Cerebellar cortex (tissue), 1 donor: ENCODE measurements around the gene RNF175.

Experiments used
- DNase-seq: peaks from one replicate; pipeline ENCODE4 v3.0.0-alpha.2; 2015; ENCODE audit warnings: low spot score

The RNF175 gene

DNA sequence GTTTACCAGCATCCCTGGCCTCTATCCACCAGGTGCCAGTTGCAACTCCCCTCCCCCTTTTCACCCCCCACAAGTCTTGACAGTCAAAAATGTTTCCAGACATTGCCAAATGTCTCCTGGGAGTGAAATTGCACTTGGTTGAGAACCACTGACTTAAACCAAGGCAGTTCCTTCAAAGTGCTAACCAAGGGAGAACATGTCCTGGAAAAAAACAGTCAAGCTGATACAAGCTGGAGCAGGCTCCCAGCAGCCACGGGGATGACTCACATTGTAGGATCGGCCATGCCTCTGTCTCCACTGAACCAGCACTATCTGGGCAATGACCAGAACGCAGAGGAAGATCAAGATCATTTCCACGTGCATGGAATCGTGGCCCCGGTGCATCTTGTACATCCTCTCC is 11.4 kb downstream of the RNF175 start:
- DNase-seq, result no peak

DNA sequence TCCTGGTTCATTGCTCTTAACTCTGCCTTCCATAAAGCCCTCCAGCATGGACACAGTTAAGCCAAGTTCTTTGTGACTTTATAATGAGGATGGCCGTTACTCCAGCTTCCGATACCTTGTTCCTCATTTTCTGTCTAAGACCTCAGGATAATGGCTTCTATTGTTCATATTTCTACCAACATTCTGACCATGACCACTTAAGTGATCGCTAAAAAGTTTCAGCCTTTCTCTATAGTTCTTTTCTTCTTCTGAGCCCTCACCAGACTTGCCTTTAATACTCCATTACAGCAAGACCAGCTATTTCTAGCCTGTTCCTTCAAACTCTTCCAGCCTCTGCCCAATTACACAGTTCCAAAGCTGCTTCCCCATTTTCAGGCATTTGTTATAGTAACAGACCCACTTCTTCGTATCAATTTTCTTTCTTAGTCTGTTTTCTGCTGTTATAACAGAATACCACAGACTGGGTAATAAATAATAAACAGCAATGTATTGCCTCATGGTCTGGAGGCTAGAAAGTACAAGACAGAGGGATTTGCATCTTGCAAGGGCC is 12.3 kb downstream of the RNF175 start:
- no peak for DNase-seq

- no peak for DNase-seq
Measured at GRCh38 chr4:153745651-153746050, 14.2 kb downstream of the RNF175 start.

DNA sequence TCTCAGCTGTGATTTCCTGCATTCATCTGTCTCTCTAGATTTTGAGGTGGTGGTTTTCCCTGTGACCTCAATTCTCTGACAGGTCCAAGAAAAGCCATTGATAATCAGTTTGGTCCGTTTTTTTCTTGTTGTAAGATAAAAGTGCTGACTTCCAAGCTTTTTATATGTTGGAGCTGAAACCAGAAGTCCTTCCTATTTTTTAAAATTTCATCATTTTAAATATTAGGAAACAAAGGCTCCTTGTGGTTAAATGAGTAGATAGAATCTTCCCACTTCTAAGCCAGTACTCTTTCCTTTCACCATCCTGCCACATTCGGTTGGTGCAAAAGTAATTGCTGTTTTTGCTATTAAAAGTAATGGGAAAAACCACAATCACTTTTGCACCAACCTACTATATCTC is 18.3 kb downstream of the RNF175 start:
- no peak for DNase-seq

- DNase-seq, result no peak
Measured at GRCh38 chr4:153735906-153736461, 23.8 kb downstream of the RNF175 start.

DNA sequence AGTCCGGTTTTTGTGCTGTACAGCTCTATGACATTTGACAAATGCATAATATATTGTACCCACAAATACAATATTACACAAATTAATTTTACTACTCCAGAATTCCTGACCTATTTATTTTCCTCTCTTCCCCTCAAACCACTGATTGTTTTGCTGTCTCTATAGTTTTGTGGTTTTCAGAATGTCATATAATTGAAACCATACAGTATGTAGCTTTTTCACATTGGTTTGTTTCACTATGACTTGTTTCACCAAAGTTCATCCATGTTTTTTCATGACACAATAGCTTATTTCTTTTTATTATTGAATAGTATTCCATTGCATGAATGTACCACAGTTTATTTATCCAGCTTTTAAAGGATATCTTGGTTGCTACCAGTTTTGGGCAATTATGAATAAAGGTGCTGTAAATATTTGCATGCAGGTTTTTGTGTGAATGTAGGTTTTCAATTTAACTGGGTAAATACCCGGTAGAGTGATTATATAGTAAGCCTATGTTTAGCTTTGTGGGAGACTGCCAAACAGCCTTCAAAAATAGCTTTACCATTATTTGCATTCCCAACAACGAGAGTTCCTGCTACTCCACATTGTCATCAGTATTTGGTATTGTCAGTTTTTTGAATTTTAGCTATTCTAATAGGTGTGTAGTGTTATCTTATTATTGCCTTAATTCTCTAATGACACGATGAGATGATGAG is 25.9 kb downstream of the RNF175 start:
- no peak for DNase-seq

DNA sequence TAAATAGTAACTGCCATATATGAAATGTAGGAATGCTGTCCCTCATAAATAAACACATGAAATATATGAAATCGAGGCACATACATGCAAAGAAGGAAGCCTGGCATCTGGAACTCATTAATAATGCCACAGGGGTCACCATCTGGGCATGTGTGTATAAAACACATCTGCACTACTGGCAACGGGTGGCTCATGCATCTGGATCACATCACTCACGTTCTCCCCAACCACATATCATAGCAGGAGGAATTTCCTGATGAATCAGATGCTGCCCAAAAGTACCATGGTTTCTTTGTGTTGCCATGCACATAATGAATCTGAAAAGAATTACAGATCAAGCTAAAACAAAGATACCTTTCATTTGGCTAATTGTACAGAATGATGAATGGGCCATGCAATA is 28.6 kb downstream of the RNF175 start:
- no peak for DNase-seq

- no peak for DNase-seq
Measured at GRCh38 chr4:153729895-153730294, 29.9 kb downstream of the RNF175 start.

GRCh38 chr4:153728660-153729059 is 31.2 kb downstream of the RNF175 start:
- no peak for DNase-seq

DNA sequence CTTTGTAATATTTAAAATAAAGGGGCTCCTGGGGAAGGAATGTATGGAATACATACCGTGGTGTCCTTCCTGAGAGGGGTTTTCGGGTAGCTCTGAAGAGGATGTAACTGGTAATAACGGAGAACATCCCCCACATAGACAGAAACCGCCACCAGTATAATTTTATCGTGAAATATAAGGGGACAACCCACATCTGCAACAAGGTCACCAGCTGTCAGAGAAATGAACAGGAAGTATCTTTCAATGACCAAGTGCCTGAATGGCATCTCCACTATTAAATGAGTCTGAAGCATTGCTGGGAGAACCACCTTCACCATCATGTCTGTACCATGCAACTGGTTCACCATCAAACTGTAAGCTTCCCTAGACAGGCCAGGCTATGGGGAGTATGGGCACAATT is 31.7 kb downstream of the RNF175 start:
- DNase-seq, result no peak

GRCh38 chr4:153725831-153726154 is 34.0 kb downstream of the RNF175 start:
- DNase-seq, result no peak

- DNase-seq, result no peak
Measured at GRCh38 chr4:153725136-153725830, 34.5 kb downstream of the RNF175 start.

DNA sequence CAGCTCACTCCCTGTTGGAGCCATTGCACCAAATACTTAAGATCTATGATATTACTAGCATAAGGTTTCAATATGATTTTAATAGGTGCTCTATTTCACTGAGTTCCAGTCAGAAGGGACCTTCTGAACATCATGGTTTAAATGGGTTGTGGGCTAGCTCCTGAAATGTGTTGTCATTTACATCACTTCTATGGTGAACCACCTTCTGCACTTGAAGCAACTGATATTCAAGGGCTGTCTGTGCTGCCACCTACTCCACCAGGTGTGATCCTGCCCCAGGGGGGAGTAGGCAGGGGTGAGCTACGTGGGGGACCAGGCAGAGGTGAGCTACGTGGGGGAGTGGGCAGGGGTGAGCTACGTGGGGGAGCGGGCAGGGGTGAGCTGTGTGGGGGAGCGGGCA is 35.2 kb downstream of the RNF175 start:
- no peak for DNase-seq

- DNase-seq, result no peak
Measured at GRCh38 chr4:153722036-153722435, 37.8 kb downstream of the RNF175 start.

DNA sequence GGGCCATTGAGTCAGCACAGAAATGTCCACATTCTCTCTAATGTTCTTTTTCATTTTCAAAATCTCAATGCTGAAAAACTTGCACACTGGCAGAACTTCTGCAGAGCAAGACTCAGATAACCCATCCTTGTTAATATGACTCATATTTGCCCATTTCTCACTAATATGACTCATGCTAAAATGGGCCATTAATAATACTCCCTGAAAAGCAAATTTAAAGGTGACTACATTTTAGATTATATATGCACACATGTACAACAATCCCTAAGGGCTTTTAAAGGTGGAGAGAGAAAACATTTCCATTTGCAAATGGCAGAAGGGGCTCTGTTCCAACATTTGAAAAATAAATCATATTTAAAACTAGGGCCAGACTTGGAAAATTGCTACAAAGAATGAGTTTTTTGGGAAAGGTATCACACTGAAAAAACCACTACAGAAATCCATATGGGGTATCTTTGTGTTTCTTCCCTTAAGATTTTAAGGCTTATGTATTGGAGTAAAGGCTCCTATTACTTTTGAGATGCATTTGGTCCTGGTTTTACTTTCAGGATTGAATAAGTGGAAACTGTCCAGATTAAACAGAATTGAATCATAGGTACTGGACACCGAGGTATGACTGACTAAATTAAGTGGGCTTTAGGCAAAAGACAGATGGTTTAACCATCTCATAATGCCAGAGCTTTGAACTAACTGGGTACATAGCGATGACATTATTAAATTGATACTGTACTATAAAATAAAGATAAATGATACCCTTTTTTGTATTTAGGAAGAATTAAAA is 45.8 kb downstream of the RNF175 start:
- no peak for DNase-seq

- DNase-seq, result no peak
Measured at GRCh38 chr4:153710681-153711080, 49.1 kb downstream of the RNF175 start.

GRCh38 chr4:153706519-153706918 is 53.3 kb downstream of the RNF175 start:
- no peak for DNase-seq

DNA sequence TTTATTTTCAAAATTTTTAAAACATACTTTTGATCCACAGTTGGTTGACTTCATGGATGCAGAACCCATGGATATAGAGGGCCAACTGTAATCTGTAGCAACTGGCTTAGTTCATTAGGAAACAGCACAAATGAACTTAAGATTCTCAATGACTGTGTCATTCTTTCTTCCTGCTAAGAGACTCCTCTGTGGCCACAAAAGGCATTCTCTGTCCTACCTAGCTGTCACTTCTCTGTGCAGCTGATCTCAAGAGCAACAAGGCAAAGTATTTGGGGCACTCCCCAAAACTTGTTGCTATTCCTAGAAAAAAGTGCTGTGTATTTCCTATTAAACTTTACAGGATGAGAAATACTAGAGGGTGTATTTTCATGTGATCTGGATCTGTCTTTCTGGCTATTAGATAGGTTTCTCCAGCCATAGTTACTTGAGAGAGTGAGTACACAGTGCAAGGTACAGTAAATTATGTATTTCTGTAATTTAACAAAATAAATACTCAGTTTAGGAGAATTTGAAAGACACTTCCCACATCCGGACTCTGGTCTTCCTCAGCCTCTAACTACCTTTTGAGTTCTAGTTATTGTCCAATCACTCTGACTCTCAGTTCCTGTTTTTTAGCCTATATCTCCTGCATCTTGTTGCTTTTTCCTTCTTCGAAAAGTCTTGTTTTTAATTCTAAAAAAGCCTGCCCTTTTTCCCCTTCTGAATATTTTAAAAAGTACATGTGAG is 53.9 kb downstream of the RNF175 start:
- no peak for DNase-seq

DNA sequence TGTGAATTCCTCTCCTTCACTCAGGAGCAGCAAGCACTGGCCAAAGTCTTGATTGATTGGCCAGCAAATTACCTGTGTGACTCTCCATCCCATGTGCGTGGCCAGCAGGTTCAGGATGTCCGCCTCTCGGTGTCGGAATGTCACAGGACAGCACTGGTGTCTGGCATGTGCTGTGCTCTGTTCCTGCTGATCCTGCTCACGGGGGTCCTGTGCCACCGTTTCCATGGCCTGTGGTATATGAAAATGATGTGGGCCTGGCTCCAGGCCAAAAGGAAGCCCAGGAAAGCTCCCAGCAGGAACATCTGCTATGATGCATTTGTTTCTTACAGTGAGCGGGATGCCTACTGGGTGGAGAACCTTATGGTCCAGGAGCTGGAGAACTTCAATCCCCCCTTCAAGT is 55.3 kb downstream of the RNF175 start:
- DNase-seq, result no peak

DNA sequence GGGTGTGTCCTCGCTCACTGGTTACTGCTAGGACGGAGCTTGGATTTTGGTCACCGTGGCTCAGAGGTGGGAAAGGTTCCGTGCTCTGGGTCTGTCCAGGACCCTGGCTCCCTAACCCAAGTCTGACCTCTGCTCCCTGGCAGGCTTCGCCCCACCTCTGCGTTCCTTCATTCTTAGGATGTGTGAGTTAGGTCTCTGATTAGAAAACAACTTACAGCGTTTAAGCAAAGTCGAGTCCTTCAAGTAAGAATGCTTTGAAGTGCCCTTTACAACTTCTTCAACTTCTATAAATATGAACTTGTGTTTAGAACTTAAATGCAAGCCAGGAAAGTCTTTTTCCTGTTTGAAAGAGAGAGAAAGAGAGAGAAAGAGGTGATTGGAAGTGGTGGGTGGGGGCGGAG is 74.9 kb downstream of the RNF175 start:
- DNase-seq, result no peak

DNA sequence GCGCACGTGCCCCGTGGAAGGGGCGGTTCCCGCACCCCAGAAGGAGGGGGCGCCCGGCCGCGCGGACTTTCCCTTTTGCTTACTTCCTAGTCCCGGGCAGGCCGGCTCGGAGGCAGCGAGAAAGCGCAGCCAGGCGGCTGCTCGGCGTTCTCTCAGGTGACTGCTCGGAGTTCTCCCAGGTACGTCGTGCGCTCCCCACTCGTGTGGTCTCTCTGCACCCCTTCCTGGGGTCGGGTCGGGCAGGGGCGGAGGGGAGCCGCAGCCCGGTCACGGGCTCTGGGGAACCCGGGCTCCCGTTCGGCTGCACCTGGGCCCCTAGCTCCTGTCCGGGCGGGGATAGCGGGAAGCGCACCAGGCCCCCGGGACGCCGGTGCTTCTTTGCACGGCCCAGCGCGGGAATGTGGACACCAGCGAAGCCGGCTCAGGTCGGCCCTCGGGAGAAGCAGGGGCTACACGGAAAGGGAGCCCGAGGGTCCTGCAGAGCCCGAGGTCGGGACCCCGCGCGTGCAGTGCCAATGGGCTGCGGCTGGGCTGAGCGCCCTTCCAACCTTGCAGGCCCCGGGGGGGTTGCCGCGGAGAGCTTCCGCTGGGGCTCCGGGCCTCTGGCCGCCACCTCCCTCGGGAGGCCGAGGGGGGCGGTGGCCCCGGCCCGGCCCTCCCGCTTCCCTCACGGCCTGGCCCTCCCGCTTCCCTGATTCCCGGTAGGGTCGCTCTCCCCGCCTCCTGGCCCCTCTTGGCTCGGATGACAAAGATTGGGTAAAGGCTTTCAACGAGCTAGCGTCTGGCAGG is 75.4 kb downstream of the RNF175 start, which contains the start of gene TLR2:
TLR2 (plus strand) TSS at position 99 of the 789 bp plus-strand sequence. CDS start 18,628 bp downstream, outside the sequence.
- no peak for DNase-seq
